Cortex of kidney (tissue), 1 donor: ENCODE measurements around the gene ALG8.
"Not testable (repeated sequence)": the region's sequence is repeated elsewhere in the genome, so short reads cannot be mapped to it uniquely, and the experiment has no call there.

Experiments used
- DNase-seq: peaks from one replicate; lab custom pipeline; 2025; lab: John Stamatoyannopoulos, UW

The ALG8 gene

DNA sequence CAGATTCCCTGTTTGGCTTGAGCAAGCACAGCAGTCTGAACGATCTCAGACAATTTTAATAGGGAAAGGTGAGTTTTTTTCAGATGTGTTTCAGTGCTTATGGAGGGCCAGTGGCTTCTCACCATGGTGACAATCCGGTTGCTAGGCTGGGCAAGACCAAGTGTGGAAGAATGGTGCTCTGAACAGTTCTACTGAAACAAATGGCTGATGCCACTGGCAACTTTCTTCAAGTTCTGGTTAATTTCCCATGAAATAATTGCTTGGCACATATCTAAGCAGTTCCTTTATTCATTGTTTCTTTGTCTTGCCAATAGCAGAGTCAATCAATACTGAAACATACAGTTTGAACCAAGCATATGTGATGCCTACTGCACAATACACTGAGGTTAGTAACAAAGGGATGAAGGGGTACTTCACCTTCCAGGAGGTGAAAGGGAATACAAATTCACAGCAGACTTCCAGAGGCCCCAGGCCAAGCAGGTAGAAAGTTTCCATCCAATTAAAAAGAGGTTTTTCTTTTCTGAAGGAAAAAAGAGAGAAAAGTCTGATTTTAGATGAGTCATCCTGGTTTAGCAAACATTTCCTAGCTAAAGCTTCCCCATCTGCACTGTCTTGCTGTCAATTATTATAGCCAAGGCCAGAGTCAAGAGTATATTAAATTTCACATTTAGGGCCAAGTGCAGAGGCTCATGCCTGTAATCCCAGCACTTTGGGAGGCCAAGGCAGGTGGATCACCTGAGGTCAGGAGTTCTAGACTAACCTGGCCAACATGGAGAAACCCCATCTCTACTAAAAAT lies 38.6 kb downstream of the ALG8 start:
- DNase-seq, result no peak

DNA sequence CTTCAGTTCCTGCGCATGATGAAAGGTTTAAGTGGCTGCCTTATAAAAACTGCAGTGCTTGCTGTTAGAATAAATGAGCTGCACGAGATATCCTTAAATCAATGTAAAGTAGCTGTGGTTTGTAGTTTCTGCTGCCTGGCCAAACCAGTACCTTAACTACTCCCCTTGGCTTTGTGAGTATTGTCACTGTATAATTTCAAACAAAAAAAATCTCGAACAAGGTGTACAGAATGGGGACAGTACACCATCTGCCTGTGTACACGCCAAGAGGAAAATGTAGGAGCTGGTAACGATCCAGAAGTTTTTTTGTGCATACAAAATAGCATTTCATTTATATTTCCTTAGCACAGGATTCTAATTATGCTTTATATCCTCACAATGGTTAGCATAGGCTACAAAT lies 39.2 kb downstream of the ALG8 start:
- DNase-seq, result no peak

DNA sequence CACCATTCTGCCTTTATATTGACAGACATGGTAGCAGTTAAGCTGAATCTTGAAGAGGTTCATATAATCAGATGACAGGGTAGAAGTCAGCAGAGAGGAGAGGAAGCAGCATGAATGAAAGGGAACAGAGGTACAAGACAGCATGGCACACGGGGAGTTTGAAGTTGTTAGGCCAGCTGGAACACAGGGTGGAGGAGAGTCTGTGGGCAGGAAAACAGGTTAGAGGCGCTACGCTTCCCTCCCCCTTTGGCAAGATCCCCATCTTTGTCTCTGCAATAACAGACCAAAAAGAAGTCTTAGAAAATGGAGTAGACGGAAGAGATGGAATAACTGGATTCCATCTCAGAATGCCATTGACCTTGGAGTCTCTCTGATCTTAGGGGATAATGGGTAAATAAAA lies 39.8 kb downstream of the ALG8 start:
- no peak for DNase-seq

DNA sequence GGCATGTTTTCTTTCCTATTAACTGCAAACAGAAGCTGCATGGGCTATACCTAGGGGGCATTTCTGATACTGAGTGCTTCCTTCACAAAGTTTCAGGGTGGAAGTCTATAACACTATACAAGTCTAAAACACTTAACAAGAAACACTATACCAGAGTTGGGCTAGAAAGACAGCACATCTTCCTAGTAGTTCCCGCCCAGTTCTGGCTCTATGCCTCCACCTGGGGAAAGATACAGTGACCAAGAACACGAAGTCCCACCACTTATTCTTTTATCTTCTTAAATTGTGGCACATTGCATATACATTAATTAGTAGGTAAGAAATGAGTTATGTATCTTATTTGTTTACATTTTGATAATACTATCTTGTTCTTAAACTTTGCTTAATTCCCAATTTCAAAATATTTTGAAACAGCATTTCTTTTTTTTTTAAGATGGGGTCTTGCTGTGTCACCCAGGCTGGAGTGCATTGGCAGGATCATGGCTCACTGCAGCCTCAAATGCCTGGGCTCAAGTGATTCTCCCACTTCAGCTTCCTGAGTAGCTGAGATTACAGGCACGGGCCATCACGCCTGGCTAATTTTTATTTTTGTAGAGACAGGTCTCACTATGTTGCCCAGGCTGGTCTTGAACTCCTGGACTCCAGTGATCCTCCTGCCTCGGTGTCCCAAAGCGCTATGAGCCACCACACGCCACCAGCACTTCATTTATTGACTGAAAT lies 41.6 kb downstream of the ALG8 start:
- DNase-seq, result no peak

DNA sequence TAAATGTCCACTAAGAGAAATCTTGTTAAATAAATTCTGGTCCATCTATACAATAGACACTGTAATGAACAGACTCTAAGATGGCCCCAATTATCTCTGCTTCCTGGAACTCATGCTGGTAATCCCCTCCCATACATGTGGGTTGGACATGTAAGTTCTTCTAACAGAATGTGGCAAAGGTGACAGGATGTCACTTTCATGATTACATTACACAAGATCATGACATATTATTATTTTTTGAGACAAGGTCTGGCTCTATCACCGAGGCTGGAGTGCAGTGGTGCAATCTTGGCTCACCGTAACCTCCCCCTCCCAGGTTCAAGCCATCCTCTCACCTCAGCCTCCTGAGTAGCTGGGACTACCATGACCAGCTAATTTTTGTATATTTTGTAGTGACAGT lies 45.2 kb downstream of the ALG8 start:
- no peak for DNase-seq

DNA sequence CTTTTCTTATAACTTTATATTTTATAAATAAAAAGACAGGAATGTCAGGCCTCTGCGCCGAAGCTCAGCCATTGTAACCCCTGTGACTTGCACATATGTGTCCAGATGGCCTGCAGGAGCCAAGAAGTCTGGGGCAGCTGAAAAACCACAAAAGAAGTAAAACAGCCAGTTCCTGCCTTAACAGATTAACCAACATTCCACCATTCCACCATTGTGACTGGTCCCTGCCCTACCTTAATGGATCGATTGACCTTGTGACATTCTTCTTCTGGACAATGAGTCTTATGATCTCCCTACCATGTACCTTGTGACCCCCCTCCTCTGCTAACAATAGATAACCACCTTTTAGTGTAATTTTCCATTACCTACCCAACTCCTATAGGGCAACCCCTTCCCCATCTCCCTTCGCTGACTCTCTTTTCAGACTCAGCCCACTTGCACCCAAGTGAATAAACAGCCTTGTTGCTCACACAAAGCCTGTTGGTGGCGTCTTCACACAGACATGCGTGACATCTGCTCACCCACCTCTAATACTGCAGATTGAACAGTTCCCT lies 52.8 kb downstream of the ALG8 start:
- not testable (repeated sequence) for DNase-seq

DNA sequence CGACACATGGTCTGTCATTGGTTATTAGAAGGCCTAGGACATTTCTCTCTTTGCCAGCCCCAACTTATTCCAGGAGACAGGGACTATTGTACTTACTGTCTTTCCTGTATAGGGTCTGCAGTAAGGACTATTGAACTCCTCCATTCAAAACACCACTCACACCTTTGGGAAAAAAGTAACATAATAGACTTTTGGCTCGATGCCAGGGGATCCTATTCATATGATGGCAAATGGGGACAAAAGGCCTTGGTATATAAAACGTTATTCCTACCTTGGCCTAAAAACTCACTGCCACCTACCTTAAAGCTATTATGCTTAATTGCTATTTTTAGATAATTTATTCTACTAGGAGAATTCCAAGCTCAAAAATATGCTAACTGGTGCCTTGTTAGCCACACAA lies 53.5 kb downstream of the ALG8 start:
- no peak for DNase-seq

DNA sequence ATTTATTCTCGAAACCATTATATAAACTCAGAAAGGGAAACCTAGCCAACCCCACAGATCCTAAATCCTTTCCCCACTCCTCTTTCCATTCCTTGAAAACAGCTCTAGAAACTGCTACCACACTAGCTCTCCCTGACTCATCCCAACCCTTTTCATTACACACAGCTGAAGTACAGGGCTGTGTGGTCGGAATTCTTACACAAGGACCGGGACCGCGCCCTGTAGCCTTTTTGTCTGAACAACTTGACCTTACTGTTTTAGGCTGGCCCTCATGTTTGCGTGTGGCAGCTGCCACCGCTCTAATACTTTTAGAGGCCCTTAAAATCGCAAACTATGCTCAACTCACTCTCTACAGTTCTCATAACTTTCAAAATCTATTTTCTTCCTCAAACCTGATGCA lies 54.9 kb downstream of the ALG8 start:
- DNase-seq, result not testable (repeated sequence)

DNA sequence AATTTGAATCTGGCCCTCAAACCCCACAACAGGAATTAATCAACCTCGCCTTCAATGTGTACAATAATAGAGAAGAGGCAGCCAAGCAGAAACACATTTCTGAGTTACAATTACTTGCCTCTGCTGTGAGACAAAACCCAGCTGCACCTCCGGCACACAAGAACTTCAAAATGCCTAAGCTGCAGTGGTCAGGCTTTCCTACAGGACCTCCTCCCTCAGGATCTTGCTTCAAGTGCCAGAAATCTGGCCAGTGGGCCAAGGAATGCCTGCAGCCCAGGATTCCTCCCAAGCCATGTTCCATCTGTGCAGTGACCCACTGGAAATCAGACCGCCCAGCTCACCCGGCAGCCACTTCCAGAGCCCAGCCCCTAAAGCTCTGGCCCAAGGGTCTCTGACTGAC lies 56.4 kb downstream of the ALG8 start:
- no peak for DNase-seq

DNA sequence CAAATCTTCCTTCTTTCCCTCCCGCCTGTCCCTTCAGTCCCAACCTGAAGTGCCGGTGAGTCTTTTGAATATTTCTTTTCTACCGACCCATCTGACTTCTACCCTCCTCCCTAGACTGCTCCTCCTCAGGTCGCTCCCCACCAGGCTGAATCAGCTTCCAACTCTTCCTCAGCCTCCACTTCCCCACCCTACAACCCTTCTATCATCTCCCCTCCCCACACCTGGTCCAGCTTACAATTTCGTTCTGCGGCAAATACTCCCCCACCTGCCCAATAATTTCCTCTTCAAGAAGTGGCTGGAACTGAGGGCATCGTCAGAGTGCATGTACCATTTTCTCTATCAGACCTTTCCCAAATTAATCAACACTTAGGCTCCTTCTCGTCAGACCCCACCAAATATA lies 57.3 kb downstream of the ALG8 start:
- DNase-seq, result no peak

DNA sequence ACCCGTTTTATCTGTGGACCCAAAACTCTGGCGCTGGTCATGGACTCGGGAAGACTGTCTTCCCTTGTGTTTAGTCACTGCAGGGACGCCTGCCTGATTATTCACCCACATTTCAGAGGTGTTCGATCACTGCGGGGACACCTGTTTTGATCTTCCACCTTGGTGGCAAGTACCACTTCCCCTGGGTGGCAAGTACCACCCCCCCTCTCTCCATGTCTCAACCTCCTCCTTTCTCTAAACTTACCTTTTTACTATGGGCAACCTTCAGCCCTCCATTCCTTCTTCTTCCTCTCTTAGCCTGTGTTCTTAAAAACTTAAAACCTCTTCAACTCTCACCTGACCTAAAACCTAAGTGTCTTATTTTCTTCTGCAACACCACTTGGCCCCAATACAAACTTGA lies 57.8 kb downstream of the ALG8 start:
- DNase-seq, result no peak

DNA sequence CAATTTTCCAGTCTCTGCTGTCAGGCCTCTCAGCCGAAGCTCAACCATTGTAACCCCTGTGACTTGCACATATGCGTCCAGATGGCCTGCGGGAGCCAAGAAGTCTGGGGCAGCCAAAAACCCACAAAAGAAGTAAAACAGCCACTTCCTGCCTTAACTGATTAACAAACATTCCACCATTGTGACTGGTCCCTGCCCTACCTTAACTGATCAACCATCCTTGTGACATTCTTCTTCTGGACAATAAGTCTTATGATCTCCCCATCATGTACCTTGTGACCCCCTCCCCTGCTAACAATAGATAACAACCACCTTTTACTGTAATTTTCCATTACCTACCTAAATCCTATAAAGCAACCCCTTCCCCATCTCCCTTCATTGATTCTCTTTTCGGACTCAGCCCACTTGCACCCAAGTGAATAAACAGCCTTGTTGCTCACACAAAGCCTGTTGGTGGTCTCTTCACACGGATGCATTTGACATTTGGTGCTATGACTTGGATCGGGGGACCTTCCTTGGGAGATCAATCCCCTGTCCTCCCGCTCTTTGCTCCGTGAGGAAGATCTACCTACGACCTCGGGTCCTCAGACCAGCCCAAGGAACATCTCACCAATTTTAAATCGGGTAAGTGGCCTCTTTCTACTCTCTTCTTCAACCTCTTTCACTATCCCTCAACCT lies 58.5 kb downstream of the ALG8 start:
- no peak for DNase-seq

DNA sequence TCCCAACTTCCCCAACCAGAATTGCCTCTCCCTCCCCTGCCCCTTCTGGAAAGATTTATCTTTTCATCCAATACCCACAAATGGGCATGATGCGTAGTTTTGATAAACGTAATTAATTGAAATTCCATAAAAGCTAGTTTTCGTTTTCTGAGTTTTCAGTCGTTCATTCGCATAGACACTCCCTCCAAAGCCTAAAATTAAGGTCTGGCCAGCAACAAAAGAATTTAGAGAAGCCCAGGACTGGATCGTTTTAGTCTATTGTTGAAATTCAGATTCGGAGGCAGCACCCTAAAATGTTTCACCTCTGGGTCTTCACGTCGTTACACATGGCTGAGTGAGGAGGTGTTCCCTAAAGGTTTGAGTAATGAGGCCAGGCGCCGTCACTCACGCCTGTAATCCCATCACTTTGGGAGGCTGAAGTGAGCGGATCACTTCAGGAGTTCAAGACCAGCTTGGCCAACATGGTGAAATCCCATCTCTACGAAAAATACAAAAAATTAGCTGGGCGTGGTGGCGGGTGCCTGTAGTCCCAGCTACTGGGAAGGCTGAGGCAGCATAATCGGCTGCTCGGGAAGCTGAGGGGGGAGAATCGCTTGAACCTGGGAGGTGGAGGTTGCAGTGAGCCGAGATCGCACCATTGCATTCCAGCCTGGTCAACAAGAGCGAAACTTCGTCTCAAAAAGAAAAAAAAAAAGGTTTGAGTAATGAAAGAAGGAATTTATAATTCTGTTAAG lies 59.2 kb downstream of the ALG8 start:
- DNase-seq, result no peak

DNA sequence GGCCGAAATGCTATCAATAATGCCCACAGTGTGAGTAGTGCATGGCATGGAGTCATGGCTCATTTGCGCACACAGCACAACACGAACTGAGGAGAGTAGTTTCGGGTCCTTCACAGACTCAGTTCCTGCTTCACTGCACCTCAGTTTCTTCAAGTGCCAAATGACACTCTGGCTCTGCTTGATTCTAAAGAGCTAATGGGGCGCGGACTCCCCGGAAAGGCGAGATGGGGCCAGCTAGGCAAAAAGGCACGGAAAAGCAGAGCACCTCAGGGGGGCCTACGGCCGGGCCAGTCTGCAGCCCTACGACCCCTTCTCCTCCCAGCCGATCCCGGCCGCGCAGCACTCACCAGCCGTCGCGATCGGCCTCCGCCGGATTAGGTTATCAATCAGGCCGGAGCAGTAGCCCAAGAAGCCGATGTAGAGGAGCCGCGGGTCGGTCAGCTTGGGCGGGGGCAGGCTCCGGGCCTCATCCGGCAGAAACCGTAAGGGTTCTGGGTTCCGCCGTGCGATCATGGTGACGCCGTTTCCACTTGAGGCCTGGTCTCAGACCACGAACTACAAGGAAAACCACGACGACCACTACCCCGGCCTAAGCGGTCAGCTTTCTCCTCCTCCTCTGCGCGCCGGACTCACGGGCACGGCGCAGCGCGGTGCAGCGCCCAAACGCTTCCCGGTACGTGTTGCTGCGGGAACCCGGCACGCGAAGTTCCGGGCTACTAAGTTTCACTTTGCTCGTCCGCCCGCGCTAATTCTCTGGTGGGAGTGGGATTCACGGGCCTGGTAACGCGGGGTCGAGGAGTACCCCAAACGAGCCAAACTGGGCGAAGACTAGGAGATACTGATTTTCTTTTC lies 60.0 kb downstream of the ALG8 start, which contains the start of gene NDUFC2:
Gene NDUFC2 (minus strand): TSS at position 631 of the 852 bp plus-strand sequence. CDS start 118 bp downstream, at position 513.
- DNase-seq, result no peak

DNA sequence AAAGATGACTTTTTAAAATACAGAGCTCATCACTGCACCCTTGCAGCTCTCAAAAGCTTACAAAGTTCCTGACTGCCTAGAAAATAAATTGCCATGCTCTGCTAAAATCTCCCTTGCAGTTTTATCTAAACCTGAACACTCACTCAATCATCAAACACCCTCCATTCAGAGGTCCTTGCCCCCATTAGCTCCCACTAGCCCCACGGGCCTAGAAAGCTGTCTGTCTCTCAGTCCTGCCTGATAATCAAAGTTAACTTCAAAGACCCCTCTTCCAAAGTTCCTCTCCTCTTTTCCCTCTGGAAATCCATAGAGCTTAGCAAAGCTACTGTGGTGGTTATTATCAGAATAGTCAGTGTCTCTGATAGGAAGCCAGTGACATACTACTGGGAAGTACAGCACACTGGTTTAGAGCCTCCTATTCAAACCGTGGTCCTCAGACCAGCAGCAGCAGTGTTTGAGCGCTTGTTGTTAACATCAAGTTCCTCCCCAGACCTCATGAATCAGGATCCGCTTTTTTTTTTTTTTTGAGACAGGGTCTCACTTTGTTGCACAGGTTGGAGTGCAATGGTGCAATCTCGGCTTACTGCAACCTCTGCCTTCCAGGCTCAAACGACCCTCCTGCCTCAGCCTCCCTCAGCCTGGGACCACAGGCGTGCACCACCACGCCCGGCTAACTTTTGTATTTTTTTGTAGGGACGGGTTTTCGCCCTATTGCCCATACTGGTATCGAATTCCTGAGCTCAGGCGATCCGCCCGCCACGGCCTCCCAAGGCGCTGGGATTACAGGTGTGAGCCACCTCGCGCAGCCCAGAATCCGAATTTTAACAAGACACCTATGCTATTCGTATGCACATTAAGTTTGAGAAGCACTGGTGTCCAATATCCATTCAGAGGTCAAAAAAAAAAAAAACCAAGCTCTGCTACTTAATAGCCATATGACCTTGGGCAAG lies 60.9 kb downstream of the ALG8 start:
- DNase-seq, result no peak

DNA sequence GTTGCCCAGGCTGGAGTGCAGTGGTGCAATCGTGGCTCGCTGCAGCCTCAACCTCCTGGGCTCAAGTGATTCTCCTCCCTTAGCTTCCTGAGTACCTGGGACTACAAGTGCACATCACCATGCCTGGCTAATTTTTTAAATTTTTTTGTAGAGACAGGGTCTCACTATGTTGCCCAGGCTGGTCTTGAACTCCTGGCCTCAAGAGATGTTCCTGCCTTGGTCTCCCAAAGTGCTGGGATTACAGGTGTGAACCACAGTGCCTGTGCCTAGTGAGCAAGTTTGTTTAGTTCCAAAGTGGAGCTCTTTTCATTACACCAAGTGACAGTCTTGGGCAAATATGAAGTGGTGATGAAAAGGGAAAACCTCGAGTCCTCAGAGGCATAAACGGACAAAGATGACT lies 61.8 kb downstream of the ALG8 start:
- DNase-seq, result not testable (repeated sequence)

DNA sequence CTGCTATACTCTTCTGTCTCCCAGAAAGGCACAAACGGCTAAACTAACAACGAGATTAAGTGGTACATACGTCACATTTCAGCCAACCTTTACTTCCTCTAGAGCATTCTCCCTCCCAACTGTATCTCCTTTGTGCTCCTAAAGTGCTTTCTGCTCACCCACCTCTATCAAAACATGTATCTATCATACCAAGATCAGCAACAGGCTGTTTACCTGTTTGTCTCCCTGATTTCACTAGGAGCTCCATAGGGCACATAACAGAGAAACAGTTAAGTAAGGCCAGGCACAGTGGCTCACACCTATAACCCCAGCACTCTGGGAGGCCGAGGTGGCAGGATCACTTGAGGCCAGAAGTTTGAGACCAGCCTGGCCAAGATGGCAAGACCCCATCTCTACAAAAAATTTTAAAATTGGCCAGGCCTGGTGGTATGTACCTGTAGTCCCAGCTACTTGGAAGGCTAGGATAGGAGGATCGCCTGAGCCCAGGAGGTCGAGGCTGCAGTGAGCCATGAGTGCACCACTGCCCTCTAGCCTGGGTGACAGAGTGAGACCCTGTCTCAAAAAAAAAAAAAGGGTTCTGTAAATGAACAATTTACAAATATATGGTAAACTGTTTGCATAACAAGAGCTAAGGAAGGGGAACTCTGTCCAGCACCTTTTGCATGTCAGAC lies 62.6 kb downstream of the ALG8 start:
- no peak for DNase-seq

DNA sequence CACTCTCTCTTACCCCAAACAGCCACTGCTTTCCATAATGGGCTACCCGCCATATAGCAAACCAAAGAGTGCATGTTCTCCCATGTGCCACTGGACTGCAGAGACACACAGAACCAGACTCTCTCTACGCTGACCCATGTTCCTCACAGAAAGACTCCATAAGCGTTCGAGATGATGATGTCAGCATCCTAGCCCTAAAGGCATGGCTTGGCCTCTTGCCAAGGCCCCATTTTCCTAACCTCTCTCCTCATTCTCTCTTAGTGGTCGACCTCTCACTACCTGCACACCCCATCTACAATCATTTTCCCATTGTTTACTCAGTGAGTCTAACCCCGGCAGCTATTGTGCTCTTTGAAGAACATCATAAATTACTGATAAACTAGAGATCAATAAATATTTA lies 64.7 kb downstream of the ALG8 start:
- no peak for DNase-seq

DNA sequence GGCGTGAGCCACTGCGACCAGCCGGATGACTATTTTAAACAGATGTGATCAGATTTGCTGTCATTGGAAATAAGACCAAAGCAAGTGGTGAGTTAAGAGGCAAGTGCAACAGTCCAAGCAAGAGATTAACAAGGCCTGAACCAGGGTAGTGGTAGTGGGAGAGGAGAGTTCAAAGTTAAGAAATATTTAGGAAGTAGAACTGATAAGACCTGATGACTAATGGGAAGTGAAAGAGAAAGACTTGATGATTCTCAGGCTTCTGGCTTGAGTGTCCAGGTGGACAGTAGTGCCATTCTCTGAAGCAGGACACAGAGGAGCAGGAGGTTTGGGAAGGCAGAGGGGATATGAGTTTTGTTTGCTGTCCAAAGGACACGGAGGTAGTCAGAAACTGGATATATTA lies 67.0 kb downstream of the ALG8 start:
- DNase-seq, result no peak
